GM19324 (cell line): ENCODE data around the gene PACRG.

Experiments
- ATAC-seq: cut with Tn5 transposase; IDR thresholded peaks from one replicate; pipeline ENCODE4 v1.9.1; 2021; ENCODE audit warnings: mild to moderate bottlenecking, moderate library complexity; ENCODE audit not compliant: unreplicated experiment, low FRiP score

The PACRG gene

GRCh38 chr6:162773996-162774395, 46.2 kb downstream of the PACRG start:
- no peak for ATAC-seq

- ATAC-seq = no peak
These were observed 49.3 kb downstream of the PACRG start for GRCh38 chr6:162777091-162777490.

- ATAC-seq = no peak
These were observed 50.8 kb downstream of the PACRG start for GRCh38 chr6:162778603-162779002.

- ATAC-seq = no peak
These were observed 58.0 kb downstream of the PACRG start for GRCh38 chr6:162785632-162786242.

GRCh38 chr6:162798546-162799266, 70.9 kb downstream of the PACRG start:
- no peak for ATAC-seq

GRCh38 chr6:162814426-162814973, 86.7 kb downstream of the PACRG start:
- ATAC-seq = no peak

GRCh38 chr6:162817196-162817595, 89.4 kb downstream of the PACRG start:
- ATAC-seq = no peak

- ATAC-seq = no peak
These were observed 91.5 kb downstream of the PACRG start for GRCh38 chr6:162819284-162819683.

- no peak for ATAC-seq
These were observed 93.3 kb downstream of the PACRG start for GRCh38 chr6:162821102-162821501.

- ATAC-seq = no peak
These were observed 97.8 kb downstream of the PACRG start for GRCh38 chr6:162825597-162825996.

- ATAC-seq = no peak
These were observed 101.4 kb downstream of the PACRG start for GRCh38 chr6:162829013-162829742.

GRCh38 chr6:162833776-162834175, 106.0 kb downstream of the PACRG start:
- ATAC-seq = no peak

GRCh38 chr6:162845972-162846371, 118.2 kb downstream of the PACRG start:
- no peak for ATAC-seq

- ATAC-seq = no peak
These were observed 118.9 kb downstream of the PACRG start for GRCh38 chr6:162846723-162847122.

- no peak for ATAC-seq
These were observed 121.5 kb downstream of the PACRG start for GRCh38 chr6:162849269-162849668.

- no peak for ATAC-seq
These were observed 124.4 kb downstream of the PACRG start for GRCh38 chr6:162852192-162852591.

GRCh38 chr6:162852840-162853577, 125.2 kb downstream of the PACRG start:
- no peak for ATAC-seq

GRCh38 chr6:162854228-162854627, 126.5 kb downstream of the PACRG start:
- ATAC-seq = no peak

GRCh38 chr6:162854734-162855191, 127.0 kb downstream of the PACRG start:
- no peak for ATAC-seq

GRCh38 chr6:162856885-162857284, 129.1 kb downstream of the PACRG start:
- no peak for ATAC-seq

- ATAC-seq = no peak
These were observed 129.6 kb downstream of the PACRG start for GRCh38 chr6:162857326-162857725.
